OCI-LY3 (cell line): Measurements from ENCODE around the gene THSD7B.

ENCODE experiments used
- EZH2phosphoT487 ChIP-seq: fragments of 200-600 bp; shearing (Covaris generic); IDR thresholded peaks from 2 replicates; pipeline ENCODE4 v1.6.1; 2018; ENCODE audit warnings: antibody characterized with exemption, mixed run types, low read depth
- TF ChIP-seq, protein P1 (sequence below): fragments of 200-600, 300-600 bp; sonication (generic); IDR thresholded peaks from 2 replicates; pipeline ENCODE4 v1.5.1; 2014; ENCODE audit warnings: antibody characterized with exemption, low read length, low read depth

DNA sequence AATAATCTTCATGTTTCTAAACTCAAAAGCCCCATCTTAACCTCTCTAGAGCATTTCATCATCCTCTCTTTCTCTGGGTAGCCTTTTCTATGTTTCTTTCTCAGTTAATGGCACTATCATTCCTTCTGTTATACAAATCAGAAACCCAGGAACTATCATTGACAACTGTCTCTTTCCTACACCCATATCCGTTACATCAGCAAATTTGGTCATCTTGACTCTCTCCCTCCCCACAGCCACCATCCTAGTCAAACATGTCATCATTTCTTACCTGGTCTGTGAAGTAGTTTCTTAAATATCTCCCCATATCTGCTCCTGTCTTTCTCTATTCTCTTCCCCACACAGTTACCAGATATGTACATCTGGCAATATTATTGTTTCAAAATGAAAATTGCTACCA is 62.8 kb downstream of the THSD7B start:
- TF ChIP-seq, protein P1, sequence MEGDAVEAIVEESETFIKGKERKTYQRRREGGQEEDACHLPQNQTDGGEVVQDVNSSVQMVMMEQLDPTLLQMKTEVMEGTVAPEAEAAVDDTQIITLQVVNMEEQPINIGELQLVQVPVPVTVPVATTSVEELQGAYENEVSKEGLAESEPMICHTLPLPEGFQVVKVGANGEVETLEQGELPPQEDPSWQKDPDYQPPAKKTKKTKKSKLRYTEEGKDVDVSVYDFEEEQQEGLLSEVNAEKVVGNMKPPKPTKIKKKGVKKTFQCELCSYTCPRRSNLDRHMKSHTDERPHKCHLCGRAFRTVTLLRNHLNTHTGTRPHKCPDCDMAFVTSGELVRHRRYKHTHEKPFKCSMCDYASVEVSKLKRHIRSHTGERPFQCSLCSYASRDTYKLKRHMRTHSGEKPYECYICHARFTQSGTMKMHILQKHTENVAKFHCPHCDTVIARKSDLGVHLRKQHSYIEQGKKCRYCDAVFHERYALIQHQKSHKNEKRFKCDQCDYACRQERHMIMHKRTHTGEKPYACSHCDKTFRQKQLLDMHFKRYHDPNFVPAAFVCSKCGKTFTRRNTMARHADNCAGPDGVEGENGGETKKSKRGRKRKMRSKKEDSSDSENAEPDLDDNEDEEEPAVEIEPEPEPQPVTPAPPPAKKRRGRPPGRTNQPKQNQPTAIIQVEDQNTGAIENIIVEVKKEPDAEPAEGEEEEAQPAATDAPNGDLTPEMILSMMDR = no peak
- no peak for TF ChIP-seq EZH2phosphoT487
